Stimulated activated naive CD8-positive, alpha-beta T cell treated with anti-CD3 and anti-CD28 coated beads, Interleukin-15, amount 100 ng/mL, for 72 hours (primary cell): ENCODE results near the gene MGMT.

Experiments used
- ATAC-seq: fragments of 150-1000 bp; cut with Tn5 transposase; 2 replicates; pipeline ENCODE4 v1.10.0; 2021; ENCODE audit warnings: mild to moderate bottlenecking, moderate library complexity
- DNase-seq, 2 donors: peaks; one replicate each; pipeline ENCODE4 v3.0.0; 2021 to 2022
- H3K27ac Mint-ChIP-seq, 2 donors: one replicate each; pipeline ENCODE4 v1.8.0; 2022; ENCODE audit warnings: mild to moderate bottlenecking in 2 of 2, mixed read lengths in 2 of 2, moderate library complexity in 2 of 2
- H3K27me3 Mint-ChIP-seq: one replicate; pipeline ENCODE4 v1.8.0; 2022; ENCODE audit warnings: mixed read lengths
- H3K4me1 Mint-ChIP-seq: one replicate; pipeline ENCODE4 v1.8.0; 2022; ENCODE audit warnings: mild to moderate bottlenecking, mixed read lengths
- H3K4me3 Mint-ChIP-seq, 2 donors: one replicate each; pipeline ENCODE4 v1.8.0; 2022; ENCODE audit warnings: mild to moderate bottlenecking in 2 of 2, mixed read lengths in 2 of 2, moderate library complexity in 1 of 2
- H3K9me3 Mint-ChIP-seq, 2 donors: one replicate each; pipeline ENCODE4 v1.8.0; 2022; ENCODE audit warnings: mixed read lengths in 2 of 2

The MGMT gene

GRCh38 chr10:129531969-129532660 is 65.1 kb downstream of the MGMT start:
- Mint-ChIP-seq H3K27me3 (no peaks in the 10 kb centered on the region), H3K4me1 (peaks cover 33% of the 10 kb centered on the region), H3K9me3 (peaks cover 14 to 64% of the 10 kb centered on the region in 2 donors), H3K27ac (peak overlapping the region in 1 of 2 donors; percentile 88), H3K4me3 (no peak overlapping the region)
- no peak for ATAC-seq
- no peak for DNase-seq

GRCh38 chr10:129532838-129533237 is 65.8 kb downstream of the MGMT start:
- Mint-ChIP-seq H3K4me1 (peaks cover 33% of the 10 kb centered on the region), H3K9me3 (peaks cover 10 to 63% of the 10 kb centered on the region in 2 donors), H3K27me3 (no peaks in the 10 kb centered on the region), H3K4me3 (no peak overlapping the region), H3K27ac (no peak overlapping the region)
- ATAC-seq (no peak), DNase-seq (no peak)

- H3K4me3 Mint-ChIP-seq: no peak overlapping the region
- H3K27ac Mint-ChIP-seq: no peak overlapping the region
- H3K4me1 Mint-ChIP-seq: peaks cover 33% of the 10 kb centered on the region
- no peak for ATAC-seq
- no peak for DNase-seq
- peaks cover 6 to 59% of the 10 kb centered on the region in 2 donors for H3K9me3 Mint-ChIP-seq
- no peaks in the 10 kb centered on the region for H3K27me3 Mint-ChIP-seq
Measured at GRCh38 chr10:129533281-129533680, 66.2 kb downstream of the MGMT start.

- no peak for ATAC-seq
- peak overlapping the region in 1 of 2 donors; percentile 83 for H3K27ac Mint-ChIP-seq
- peaks cover 33% of the 10 kb centered on the region for H3K4me1 Mint-ChIP-seq
- H3K9me3 Mint-ChIP-seq: peaks cover 5 to 50% of the 10 kb centered on the region in 2 donors
- H3K27me3 Mint-ChIP-seq: no peaks in the 10 kb centered on the region
- no peak overlapping the region for H3K4me3 Mint-ChIP-seq
- DNase-seq: no peak
Measured at GRCh38 chr10:129534826-129535225, 67.8 kb downstream of the MGMT start.

GRCh38 chr10:129536336-129536735 is 69.3 kb downstream of the MGMT start:
- Mint-ChIP-seq H3K4me3 (no peak overlapping the region), H3K4me1 (peaks cover 25% of the 10 kb centered on the region), H3K27ac (no peak overlapping the region), H3K27me3 (no peaks in the 10 kb centered on the region), H3K9me3 (peaks cover 5 to 50% of the 10 kb centered on the region in 2 donors)
- ATAC-seq: no peak
- DNase-seq: no peak

- no peak overlapping the region for H3K27ac Mint-ChIP-seq
- ATAC-seq (no peak), DNase-seq (no peak)
- no peaks in the 10 kb centered on the region for H3K27me3 Mint-ChIP-seq
- H3K4me3 Mint-ChIP-seq: no peak overlapping the region
- peaks cover 5 to 55% of the 10 kb centered on the region in 2 donors for H3K9me3 Mint-ChIP-seq
- H3K4me1 Mint-ChIP-seq: peaks cover 20% of the 10 kb centered on the region
Measured at GRCh38 chr10:129537151-129537550, 70.1 kb downstream of the MGMT start.

GRCh38 chr10:129538236-129538635 is 71.2 kb downstream of the MGMT start:
- DNase-seq: no peak

GRCh38 chr10:129541200-129541599 is 74.2 kb downstream of the MGMT start:
- no peak overlapping the region for H3K4me3 Mint-ChIP-seq
- peaks cover 0 to 28% of the 10 kb centered on the region in 2 donors for H3K9me3 Mint-ChIP-seq
- DNase-seq (no peak), ATAC-seq (no peak)
- no peaks in the 10 kb centered on the region for H3K27me3 Mint-ChIP-seq
- no peaks in the 10 kb centered on the region for H3K4me1 Mint-ChIP-seq
- no peak overlapping the region for H3K27ac Mint-ChIP-seq

More at GRCh38 chr10:129538236-129538635, 71.2 kb downstream of the MGMT start:
- no peak for ATAC-seq
- peaks cover 5 to 53% of the 10 kb centered on the region in 2 donors for H3K9me3 Mint-ChIP-seq
- H3K4me1 Mint-ChIP-seq: peaks cover 9% of the 10 kb centered on the region
- H3K27me3 Mint-ChIP-seq: no peaks in the 10 kb centered on the region
- no peak overlapping the region for H3K4me3 Mint-ChIP-seq
- no peak overlapping the region for H3K27ac Mint-ChIP-seq

GRCh38 chr10:129541748-129542487 is 74.9 kb downstream of the MGMT start:
- DNase-seq: no peak
- Mint-ChIP-seq H3K4me1 (no peaks in the 10 kb centered on the region), H3K9me3 (peaks cover 0 to 28% of the 10 kb centered on the region in 2 donors), H3K4me3 (no peak overlapping the region), H3K27me3 (no peaks in the 10 kb centered on the region), H3K27ac (no peak overlapping the region)
- no peak for ATAC-seq

GRCh38 chr10:129542589-129542988 is 75.5 kb downstream of the MGMT start:
- no peaks in the 10 kb centered on the region for H3K27me3 Mint-ChIP-seq
- no peak overlapping the region for H3K27ac Mint-ChIP-seq
- DNase-seq: no peak
- H3K9me3 Mint-ChIP-seq: peaks cover 0 to 28% of the 10 kb centered on the region in 2 donors
- no peak for ATAC-seq
- H3K4me3 Mint-ChIP-seq: no peak overlapping the region
- H3K4me1 Mint-ChIP-seq: no peaks in the 10 kb centered on the region

GRCh38 chr10:129544205-129545202 is 77.5 kb downstream of the MGMT start:
- no peaks in the 10 kb centered on the region for H3K4me1 Mint-ChIP-seq
- H3K27me3 Mint-ChIP-seq: no peaks in the 10 kb centered on the region
- ATAC-seq (no peak), DNase-seq (no peak)
- peaks cover 6 to 40% of the 10 kb centered on the region in 2 donors for H3K9me3 Mint-ChIP-seq
- H3K27ac Mint-ChIP-seq: no peak overlapping the region
- H3K4me3 Mint-ChIP-seq: no peak overlapping the region

- no peak overlapping the region for H3K27ac Mint-ChIP-seq
- ATAC-seq (no peak), DNase-seq (no peak)
- no peaks in the 10 kb centered on the region for H3K4me1 Mint-ChIP-seq
- no peak overlapping the region for H3K4me3 Mint-ChIP-seq
- H3K9me3 Mint-ChIP-seq: peaks cover 6 to 40% of the 10 kb centered on the region in 2 donors
- H3K27me3 Mint-ChIP-seq: no peaks in the 10 kb centered on the region
Measured at GRCh38 chr10:129545261-129545660, 78.2 kb downstream of the MGMT start.

- Mint-ChIP-seq H3K27me3 (no peaks in the 10 kb centered on the region), H3K27ac (peak overlapping the region; percentile 54 to 61), H3K4me1 (no peaks in the 10 kb centered on the region), H3K9me3 (peaks cover 7 to 48% of the 10 kb centered on the region in 2 donors), H3K4me3 (no peak overlapping the region)
- DNase-seq (no peak), ATAC-seq (no peak)
Measured at GRCh38 chr10:129546106-129546505, 79.1 kb downstream of the MGMT start.

GRCh38 chr10:129547608-129548007 is 80.6 kb downstream of the MGMT start:
- no peak overlapping the region for H3K4me3 Mint-ChIP-seq
- DNase-seq: no peak
- H3K9me3 Mint-ChIP-seq: peaks cover 11 to 48% of the 10 kb centered on the region in 2 donors
- H3K4me1 Mint-ChIP-seq: no peaks in the 10 kb centered on the region
- no peak overlapping the region for H3K27ac Mint-ChIP-seq
- H3K27me3 Mint-ChIP-seq: no peaks in the 10 kb centered on the region
- no peak for ATAC-seq

- Mint-ChIP-seq H3K9me3 (peaks cover 11 to 51% of the 10 kb centered on the region in 2 donors), H3K27ac (no peak overlapping the region), H3K4me3 (no peak overlapping the region), H3K4me1 (no peaks in the 10 kb centered on the region), H3K27me3 (no peaks in the 10 kb centered on the region)
- ATAC-seq (no peak), DNase-seq (no peak)
Measured at GRCh38 chr10:129548600-129548999, 81.6 kb downstream of the MGMT start.
